ENCODE measurements around the gene E2F8. TPM values are rescaled to one million over a fixed set of nuclear protein-coding genes. Genes with fewer than 3 reads are reported as not detected.
A peak's percentile ranks its signal among the peaks of the same experiment; 100 is the strongest.

The E2F8 gene
- total RNA-seq, 1 donor from 2014 or later: 5.2 TPM

DNA sequence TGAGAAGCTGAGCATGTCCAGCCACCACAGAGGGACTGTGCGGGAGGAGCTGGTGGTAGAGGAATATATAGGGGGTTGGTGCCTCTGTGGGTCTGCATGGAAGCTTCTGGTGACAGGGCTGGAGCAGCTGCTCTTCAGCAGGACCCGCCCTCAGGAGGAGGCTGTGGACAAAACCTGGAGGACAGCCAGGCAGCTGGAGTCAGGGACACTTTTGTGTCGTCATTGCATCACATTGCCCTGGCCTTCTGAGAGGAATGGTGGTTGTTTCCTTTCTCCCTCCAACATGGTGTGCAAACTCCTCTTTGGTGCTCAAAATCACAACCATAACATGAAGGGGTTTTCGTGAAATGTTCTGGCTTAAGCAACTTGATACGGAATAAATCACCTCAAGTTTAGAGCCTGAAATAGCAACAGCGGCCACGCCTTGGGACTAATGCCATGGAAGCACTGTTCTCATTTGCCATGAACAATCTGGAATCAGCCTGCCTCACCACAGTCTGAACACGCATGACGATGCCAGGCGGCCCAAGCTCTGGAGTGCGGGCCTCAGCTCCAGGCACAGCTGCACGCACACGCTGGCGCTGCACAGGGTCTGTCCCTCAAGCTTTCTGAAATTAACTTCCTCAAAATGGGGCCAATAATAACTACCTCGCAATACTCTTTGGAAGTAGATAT is 21.8 kb downstream of the E2F8 start:
- peak; percentile 81 for ATAC-seq

GRCh38 chr11:19218216-19218615 is 22.5 kb downstream of the E2F8 start:
- peak; percentile 52 for ATAC-seq

- ATAC-seq: peak; percentile 81
These were observed 23.9 kb downstream of the E2F8 start for GRCh38 chr11:19216709-19217374.

- no peak for ATAC-seq
These were observed 24.7 kb downstream of the E2F8 start for GRCh38 chr11:19216021-19216420.

GRCh38 chr11:19209617-19210370 is 31.0 kb downstream of the E2F8 start:
- no peak for ATAC-seq

- no peak for ATAC-seq
These were observed 31.7 kb downstream of the E2F8 start for GRCh38 chr11:19208959-19209546.

GRCh38 chr11:19208181-19208580 is 32.6 kb downstream of the E2F8 start:
- no peak for ATAC-seq

DNA sequence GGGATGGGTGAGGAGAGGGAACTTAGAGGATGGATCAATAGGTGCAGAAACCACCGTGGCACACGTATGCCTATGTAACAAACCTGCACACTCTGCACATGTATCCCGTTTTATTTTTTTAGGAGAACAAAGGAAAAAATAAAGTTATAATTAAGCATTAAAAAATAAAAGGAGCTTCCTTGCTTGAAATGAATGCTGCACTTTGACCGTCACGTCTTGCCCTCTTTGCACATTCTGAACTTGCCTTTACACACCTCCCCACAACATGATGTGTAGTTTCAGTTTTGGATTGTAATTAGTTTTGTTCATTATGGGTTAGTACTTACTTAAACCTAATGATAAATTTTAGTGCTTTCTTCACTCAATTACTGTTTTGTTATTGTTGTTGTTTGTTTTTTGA is 35.9 kb downstream of the E2F8 start:
- no peak for ATAC-seq

DNA sequence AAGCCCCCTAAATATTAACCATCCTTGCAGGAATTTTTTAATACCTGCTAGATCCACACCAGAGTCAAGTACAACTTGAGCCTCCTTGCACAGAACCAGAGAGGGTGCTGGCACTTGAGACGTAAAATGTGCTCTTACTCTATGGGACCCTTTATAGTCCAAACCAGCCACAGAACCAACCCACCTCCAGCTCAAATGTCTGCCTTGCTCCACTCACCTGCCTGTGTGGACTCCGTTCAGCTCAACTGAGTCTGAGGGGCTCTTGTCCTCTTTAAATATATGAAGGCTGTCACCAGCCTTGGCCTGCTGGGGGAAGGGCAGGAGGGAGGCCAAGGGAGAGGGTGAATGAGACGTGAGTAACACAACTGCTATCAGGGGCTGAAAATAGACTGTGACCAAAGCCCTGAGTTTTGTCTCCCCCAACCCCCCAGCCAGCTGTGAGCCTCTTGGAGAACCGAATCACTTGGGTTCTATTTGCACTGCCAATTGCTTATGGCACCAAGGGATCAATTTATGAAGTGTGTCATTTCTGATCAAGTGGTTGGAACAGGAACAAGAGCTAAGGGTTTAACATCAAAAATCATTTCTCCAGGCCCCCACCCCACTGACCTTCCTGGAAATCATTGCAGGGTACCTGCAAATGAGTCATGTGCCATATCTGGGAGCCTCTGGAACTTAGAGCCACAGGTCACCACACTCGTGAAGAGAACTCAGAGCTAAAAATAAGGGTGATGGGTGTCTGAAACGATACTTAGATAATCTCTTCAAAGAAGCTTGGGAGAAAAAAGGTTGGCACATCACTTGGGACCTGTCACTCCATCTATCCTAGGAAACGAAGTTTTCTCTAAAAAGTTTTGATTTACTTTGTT is 38.8 kb downstream of the E2F8 start, which contains the start of gene CSRP3:
Gene CSRP3, minus strand, starts transcription at position 247 of the 869 bp plus-strand sequence. CDS start 9,535 bp downstream, outside the sequence.
- no peak for ATAC-seq

DNA sequence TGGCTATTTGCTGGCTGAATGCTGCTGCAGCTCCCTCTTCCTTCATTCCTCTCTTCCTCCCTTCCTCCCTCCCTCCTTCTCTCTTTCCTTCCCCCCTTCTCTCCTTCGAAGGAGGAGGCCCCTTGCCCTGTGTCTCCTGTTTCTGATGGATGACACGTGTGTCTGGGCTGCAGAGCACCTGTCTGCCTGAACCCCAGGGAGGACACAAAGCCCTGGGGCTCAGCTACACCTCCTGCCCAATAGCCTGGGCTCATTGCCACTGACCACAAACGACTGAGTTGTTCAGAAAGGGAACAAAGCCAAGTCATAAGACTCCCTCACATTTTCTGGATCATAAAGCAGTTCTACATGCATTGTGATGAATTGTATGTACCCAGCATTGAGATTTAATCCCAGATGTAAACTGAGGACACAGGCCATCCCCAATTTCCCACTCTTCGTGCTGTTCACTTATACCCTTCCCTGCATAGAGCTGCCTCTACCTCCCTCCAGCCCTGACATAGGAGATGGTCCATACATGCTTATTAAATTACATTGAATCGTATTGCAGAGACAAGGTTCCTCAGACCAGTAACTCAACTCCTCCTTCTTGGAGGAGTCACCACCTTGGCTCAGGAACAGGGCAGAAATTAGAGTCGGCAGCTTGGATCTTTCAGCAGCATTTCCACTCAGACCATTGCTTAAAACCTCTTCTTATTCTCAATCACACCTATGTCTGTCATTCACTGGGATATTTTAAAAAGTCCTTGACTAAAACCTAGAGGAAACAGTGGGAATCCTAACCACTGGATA is 40.1 kb downstream of the E2F8 start:
- no peak for ATAC-seq

DNA sequence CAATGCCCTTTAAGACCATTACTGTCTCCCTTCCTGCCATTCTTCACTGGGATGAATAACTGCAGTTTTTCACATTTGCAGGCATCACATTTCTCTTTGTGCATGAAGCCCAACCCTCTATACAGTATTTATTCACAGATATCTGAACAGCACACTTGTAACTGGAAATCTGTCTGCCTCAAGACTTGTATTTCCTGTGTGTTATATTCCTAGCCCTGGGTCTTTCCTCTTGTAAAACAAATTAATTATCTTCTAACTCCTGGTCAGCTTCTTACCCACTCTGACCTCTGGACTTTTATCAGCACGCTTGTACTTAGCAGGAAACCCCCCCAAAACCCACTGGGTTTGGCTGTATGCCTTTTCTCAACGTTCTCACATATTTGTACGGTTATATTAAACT is 41.0 kb downstream of the E2F8 start:
- ATAC-seq: no peak

GRCh38 chr11:19199048-19199447 is 41.7 kb downstream of the E2F8 start:
- ATAC-seq: no peak

GRCh38 chr11:19196432-19196831 is 44.3 kb downstream of the E2F8 start:
- ATAC-seq: no peak

DNA sequence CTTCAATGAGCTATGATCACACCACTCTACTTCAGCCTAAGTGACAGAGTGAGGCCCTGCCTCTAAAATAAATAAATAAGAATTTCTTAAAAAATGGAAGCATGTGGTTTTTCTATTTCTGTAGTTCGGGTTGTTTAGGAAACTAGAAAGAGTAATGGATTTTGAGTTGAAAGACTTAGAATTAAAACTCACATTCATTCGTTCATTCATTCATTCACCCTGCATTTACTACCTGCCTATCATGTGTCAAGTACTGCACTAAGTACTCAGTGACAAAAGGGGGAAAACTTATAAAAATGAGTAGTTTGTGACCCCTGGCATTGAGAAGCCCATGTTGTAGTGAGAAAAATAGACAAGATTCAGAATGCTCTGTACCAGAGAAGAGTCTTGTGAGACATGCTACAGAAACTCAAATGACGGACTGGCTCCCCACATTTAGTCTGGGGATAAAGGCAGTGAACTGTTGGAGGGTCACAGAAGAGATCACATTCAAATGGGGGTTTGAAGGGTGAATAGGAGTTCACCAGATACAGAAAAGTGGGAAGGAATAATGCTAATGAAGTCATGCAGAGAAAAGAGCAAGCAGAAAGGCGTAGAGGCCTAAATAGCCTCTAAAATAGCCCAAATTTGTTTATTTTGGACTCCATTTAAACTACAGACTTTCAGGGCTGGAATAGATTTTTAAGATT is 46.0 kb downstream of the E2F8 start:
- ATAC-seq: no peak

GRCh38 chr11:19193916-19194315 is 46.8 kb downstream of the E2F8 start:
- ATAC-seq: no peak

- ATAC-seq: no peak
These were observed 49.1 kb downstream of the E2F8 start for GRCh38 chr11:19191530-19192169.

- no peak for ATAC-seq
These were observed 52.9 kb downstream of the E2F8 start for GRCh38 chr11:19187833-19188258.

DNA sequence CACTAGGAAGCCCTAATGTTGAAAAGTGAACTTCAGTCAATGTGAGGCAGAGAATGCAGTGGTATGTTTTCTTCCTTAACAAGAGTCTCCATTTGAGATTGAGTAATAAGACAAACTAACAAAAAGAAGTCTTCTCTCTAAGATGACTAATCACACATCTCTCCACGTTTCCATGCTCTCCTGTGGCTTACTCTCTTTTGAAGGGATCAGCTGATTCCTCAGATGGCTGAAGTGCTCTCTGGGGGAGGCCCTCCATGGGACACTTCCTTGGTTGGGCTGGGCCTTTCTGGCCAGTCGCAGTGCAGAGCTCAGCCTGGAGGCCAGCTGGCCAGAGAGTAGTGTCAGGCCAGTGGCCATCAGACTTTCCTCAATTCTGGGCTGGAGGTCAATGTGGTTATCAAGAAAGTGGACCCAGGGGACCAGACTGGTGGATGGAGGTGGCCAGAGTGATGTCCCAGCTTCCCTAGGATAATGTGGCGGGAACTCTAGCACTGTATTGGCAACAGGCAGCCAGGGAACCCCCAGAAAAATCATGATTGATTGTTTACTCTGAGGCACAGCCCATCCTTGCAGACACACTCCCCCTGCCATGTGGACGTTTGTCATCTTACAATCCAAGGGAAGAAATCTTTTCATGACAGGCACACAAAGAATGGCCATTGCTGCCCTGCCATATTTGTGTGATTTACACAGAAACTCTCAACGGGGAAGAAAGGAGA is 53.5 kb downstream of the E2F8 start:
- no peak for ATAC-seq

DNA sequence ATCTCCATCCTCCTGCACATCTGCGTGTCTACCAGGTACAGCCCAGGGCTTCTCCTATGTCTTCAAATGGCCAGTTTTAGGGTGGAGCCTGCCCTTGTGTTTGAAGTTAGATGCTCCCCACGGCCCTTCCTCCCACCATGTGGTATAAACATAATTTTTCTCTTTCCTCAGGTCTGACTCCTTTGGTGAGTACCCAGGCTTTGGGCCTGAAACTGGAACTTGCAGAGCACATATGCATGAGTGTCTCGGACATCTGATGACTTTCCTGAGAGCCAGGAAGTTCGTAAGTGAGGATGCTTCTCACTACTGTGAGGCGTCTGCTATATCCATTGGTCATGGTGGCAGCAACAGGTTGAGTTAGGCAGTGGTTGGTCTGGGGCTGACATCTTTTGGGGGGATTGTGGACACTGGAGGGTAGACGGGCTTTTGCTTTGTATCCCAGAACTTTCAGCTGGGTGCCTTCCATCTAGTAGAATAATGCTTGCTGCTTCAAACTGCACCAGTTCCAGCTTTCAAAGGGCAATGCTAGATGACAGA is 55.2 kb downstream of the E2F8 start:
- ATAC-seq: no peak
